Measurements from ENCODE around the gene ZNHIT6.

DNA sequence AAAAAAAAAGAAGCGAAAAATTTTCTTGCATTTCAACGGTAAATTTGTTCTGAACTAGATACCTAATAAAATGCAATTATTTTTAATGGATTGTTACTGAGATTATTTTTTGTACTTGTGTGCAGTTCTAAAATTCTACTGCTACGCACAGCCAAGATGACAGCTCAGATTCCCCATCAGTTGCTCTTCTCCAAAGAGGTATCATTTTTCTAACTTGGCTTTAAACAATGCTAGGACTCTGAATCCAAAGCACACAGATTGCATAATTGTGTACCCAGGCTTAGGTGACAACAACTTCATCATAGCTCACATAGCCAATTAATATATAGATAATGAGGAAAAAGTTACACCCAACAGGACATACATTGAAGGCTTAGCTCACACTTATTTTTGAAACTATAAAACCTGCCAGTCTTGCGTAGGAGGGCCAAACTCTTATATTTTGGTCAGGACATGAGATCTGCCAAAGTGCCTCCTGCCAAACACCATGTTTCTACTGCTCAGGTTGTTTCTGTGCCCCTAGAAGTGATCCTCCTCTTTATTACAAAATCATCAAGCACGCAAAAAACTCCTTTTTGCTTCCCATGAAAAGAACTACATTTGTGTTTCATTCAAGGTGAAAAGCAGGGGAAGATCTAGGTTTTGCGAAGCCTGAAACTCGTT lies 10.6 kb upstream of the ZNHIT6 start:
- TF ChIP-seq, protein P1, sequence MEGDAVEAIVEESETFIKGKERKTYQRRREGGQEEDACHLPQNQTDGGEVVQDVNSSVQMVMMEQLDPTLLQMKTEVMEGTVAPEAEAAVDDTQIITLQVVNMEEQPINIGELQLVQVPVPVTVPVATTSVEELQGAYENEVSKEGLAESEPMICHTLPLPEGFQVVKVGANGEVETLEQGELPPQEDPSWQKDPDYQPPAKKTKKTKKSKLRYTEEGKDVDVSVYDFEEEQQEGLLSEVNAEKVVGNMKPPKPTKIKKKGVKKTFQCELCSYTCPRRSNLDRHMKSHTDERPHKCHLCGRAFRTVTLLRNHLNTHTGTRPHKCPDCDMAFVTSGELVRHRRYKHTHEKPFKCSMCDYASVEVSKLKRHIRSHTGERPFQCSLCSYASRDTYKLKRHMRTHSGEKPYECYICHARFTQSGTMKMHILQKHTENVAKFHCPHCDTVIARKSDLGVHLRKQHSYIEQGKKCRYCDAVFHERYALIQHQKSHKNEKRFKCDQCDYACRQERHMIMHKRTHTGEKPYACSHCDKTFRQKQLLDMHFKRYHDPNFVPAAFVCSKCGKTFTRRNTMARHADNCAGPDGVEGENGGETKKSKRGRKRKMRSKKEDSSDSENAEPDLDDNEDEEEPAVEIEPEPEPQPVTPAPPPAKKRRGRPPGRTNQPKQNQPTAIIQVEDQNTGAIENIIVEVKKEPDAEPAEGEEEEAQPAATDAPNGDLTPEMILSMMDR (IDR thresholded peaks at IDR 0.05) = no peak
- no peak for TF ChIP-seq POLR2A (IDR thresholded peaks at IDR 0.05)

Data from esophagus squamous epithelium (tissue), 4 donors.